WTC11 (cell line): ENCODE results near the gene GPATCH8.

Experiments
- ATF3 ChIP-seq: sonication (generic); formaldehyde crosslinking; conservative IDR thresholded peaks from 2 replicates; pipeline ENCODE4 v1.8.1; 2022; ENCODE audit warnings: mild to moderate bottlenecking, missing genetic modification reagents
- ATF6 ChIP-seq: sonication (generic); formaldehyde crosslinking; IDR thresholded peaks from 2 replicates; pipeline ENCODE4 v1.8.1; 2023; ENCODE audit warnings: mild to moderate bottlenecking, missing genetic modification reagents
- CTCF ChIP-seq: fragments of 200-600 bp; IDR thresholded peaks from 2 replicates; pipeline ENCODE4 v1.8.0; 2022; ENCODE audit warnings: antibody characterized with exemption
- E2F5 ChIP-seq: sonication (generic); formaldehyde crosslinking; IDR thresholded peaks from 2 replicates; pipeline ENCODE4 v1.8.1; 2022; ENCODE audit warnings: mild to moderate bottlenecking, moderate library complexity, missing genetic modification reagents
- ESRRA ChIP-seq: sonication (generic); formaldehyde crosslinking; IDR thresholded peaks from 2 replicates; pipeline ENCODE4 v1.8.1; 2022; ENCODE audit warnings: mild to moderate bottlenecking, missing genetic modification reagents, borderline replicate concordance
- FOXK1 ChIP-seq: sonication (generic); formaldehyde crosslinking; IDR thresholded peaks from 2 replicates; pipeline ENCODE4 v1.8.0; 2022; ENCODE audit warnings: mild to moderate bottlenecking, moderate library complexity, missing genetic modification reagents
- GTF2I ChIP-seq: fragments of 250-450 bp; sonication (Bioruptor Pico); conservative IDR thresholded peaks from 2 replicates; pipeline ENCODE4 v1.4.0; 2021; ENCODE audit warnings: mild to moderate bottlenecking
- IRF2 ChIP-seq: sonication (generic); formaldehyde crosslinking; IDR thresholded peaks from 2 replicates; pipeline ENCODE4 v1.8.0; 2022; ENCODE audit warnings: low read depth, missing genetic modification reagents, borderline replicate concordance
- MAX ChIP-seq: sonication (generic); formaldehyde crosslinking; IDR thresholded peaks from 2 replicates; pipeline ENCODE4 v1.8.0; 2022; ENCODE audit warnings: mild to moderate bottlenecking, missing genetic modification reagents
- NR3C1 ChIP-seq: sonication (generic); formaldehyde crosslinking; conservative IDR thresholded peaks from 2 replicates; pipeline ENCODE4 v1.8.1; 2023; ENCODE audit warnings: low read depth, mild to moderate bottlenecking, missing genetic modification reagents
- RORB ChIP-seq: fragments of 250-450 bp; sonication (Bioruptor Pico); IDR thresholded peaks from 2 replicates; pipeline ENCODE4 v1.9.0; 2021; ENCODE audit warnings: mild to moderate bottlenecking
- USF1 ChIP-seq: sonication (generic); formaldehyde crosslinking; IDR thresholded peaks from 2 replicates; pipeline ENCODE4 v1.8.0; 2022; ENCODE audit warnings: mild to moderate bottlenecking, missing genetic modification reagents
- USF2 ChIP-seq: sonication (generic); formaldehyde crosslinking; IDR thresholded peaks from 2 replicates; pipeline ENCODE4 v1.8.1; 2023; ENCODE audit warnings: mild to moderate bottlenecking, missing genetic modification reagents, moderate library complexity
- TF ChIP-seq, protein P1 (sequence below): sonication (generic); formaldehyde crosslinking; IDR thresholded peaks from 2 replicates; pipeline ENCODE4 v1.8.0; 2022; ENCODE audit warnings: mild to moderate bottlenecking, missing genetic modification reagents

DNA sequence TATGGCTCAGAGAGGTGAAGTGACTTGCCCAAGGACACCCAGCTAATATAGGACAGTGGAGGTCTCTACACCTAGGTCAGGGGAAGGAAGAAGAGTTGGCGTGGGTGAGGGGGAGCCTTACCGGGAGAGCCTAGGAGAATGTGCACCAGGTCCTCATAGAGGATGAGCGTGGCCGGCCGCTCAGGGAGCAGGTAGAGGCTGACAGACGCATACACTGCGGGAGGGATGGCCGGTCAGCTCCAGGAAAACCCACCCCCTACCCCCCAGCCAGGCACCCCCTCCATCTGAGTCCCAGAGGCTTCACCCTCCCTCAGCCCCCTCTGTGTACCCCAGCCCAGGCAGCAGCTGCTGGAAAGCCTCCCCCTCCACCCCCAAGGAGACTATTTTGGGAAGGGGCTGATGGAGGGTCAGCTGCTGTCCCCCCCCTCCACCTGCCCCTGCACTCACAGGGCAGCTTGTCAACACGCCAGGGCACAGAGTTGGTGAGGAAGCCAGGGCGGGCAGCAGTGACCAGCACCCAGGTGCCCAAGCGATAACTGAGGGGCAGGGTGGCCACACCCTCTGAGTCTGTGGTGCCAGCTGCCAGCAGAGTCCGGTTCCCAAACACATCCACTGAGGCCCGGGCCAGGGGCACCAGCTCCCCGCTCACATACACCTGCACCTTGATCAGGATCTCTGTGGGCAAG, 143.6 kb downstream of the GPATCH8 start:
- TF ChIP-seq E2F5 (no peak), USF1 (no peak), ATF6 (no peak), ATF3 (CRISPR knock-in tag) (no peak), CTCF (no peak), IRF2 (CRISPR knock-in tag) (no peak), MAX (CRISPR knock-in tag) (no peak), NR3C1 (CRISPR knock-in tag) (no peak), FOXK1 (CRISPR knock-in tag) (no peak), ESRRA (no peak), GTF2I (CRISPR knock-in tag) (no peak), RORB (CRISPR knock-in tag) (no peak), USF2 (CRISPR knock-in tag) (no peak)
- TF ChIP-seq, protein P1, sequence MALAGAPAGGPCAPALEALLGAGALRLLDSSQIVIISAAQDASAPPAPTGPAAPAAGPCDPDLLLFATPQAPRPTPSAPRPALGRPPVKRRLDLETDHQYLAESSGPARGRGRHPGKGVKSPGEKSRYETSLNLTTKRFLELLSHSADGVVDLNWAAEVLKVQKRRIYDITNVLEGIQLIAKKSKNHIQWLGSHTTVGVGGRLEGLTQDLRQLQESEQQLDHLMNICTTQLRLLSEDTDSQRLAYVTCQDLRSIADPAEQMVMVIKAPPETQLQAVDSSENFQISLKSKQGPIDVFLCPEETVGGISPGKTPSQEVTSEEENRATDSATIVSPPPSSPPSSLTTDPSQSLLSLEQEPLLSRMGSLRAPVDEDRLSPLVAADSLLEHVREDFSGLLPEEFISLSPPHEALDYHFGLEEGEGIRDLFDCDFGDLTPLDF (CRISPR knock-in tag): no peak
